ENCODE measurements around the gene CCR5.
A peak's percentile ranks its signal among the peaks of the same experiment; 100 is the strongest.

The CCR5 gene

DNA sequence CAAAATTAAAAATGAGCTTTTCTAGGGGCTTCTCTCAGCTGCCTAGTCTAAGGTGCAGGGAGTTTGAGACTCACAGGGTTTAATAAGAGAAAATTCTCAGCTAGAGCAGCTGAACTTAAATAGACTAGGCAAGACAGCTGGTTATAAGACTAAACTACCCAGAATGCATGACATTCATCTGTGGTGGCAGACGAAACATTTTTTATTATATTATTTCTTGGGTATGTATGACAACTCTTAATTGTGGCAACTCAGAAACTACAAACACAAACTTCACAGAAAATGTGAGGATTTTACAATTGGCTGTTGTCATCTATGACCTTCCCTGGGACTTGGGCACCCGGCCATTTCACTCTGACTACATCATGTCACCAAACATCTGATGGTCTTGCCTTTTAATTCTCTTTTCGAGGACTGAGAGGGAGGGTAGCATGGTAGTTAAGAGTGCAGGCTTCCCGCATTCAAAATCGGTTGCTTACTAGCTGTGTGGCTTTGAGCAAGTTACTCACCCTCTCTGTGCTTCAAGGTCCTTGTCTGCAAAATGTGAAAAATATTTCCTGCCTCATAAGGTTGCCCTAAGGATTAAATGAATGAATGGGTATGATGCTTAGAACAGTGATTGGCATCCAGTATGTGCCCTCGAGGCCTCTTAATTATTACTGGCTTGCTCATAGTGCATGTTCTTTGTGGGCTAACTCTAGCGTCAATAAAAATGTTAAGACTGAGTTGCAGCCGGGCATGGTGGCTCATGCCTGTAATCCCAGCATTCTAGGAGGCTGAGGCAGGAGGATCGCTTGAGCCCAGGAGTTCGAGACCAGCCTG is 984 bp downstream of the CCR5 start:
- DNase-seq (ENCODE audit: low spot score): no peak
- TF ChIP-seq, protein P1, sequence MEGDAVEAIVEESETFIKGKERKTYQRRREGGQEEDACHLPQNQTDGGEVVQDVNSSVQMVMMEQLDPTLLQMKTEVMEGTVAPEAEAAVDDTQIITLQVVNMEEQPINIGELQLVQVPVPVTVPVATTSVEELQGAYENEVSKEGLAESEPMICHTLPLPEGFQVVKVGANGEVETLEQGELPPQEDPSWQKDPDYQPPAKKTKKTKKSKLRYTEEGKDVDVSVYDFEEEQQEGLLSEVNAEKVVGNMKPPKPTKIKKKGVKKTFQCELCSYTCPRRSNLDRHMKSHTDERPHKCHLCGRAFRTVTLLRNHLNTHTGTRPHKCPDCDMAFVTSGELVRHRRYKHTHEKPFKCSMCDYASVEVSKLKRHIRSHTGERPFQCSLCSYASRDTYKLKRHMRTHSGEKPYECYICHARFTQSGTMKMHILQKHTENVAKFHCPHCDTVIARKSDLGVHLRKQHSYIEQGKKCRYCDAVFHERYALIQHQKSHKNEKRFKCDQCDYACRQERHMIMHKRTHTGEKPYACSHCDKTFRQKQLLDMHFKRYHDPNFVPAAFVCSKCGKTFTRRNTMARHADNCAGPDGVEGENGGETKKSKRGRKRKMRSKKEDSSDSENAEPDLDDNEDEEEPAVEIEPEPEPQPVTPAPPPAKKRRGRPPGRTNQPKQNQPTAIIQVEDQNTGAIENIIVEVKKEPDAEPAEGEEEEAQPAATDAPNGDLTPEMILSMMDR (IDR thresholded peaks at IDR 0.05; ENCODE audit: borderline replicate concordance, control extremely low read depth, extremely low read depth, insufficient read depth, missing control alignments): no peak
- in situ Hi-C loops (cut with MboI; ENCODE audit: low sequenced_read_pairs, unreplicated experiment): loop anchor here (5.0 to 10.0 kb wide), 3 partner anchors 154 to 427 kb away; partner anchors contain the start of gene CXCR6

DNA sequence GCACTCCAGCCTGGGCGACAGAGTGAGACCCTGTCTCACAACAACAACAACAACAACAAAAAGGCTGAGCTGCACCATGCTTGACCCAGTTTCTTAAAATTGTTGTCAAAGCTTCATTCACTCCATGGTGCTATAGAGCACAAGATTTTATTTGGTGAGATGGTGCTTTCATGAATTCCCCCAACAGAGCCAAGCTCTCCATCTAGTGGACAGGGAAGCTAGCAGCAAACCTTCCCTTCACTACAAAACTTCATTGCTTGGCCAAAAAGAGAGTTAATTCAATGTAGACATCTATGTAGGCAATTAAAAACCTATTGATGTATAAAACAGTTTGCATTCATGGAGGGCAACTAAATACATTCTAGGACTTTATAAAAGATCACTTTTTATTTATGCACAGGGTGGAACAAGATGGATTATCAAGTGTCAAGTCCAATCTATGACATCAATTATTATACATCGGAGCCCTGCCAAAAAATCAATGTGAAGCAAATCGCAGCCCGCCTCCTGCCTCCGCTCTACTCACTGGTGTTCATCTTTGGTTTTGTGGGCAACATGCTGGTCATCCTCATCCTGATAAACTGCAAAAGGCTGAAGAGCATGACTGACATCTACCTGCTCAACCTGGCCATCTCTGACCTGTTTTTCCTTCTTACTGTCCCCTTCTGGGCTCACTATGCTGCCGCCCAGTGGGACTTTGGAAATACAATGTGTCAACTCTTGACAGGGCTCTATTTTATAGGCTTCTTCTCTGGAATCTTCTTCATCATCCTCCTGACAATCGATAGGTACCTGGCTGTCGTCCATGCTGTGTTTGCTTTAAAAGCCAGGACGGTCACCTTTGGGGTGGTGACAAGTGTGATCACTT is 2.0 kb downstream of the CCR5 start:
- peak; percentile 38 for DNase-seq (ENCODE audit: low spot score)

DNA sequence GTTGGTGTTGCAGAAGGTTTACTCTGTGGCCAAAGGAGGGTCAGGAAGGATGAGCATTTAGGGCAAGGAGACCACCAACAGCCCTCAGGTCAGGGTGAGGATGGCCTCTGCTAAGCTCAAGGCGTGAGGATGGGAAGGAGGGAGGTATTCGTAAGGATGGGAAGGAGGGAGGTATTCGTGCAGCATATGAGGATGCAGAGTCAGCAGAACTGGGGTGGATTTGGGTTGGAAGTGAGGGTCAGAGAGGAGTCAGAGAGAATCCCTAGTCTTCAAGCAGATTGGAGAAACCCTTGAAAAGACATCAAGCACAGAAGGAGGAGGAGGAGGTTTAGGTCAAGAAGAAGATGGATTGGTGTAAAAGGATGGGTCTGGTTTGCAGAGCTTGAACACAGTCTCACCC is 4.0 kb downstream of the CCR5 start:
- TF ChIP-seq, protein P1 (IDR thresholded peaks at IDR 0.05; ENCODE audit: borderline replicate concordance, control extremely low read depth, extremely low read depth, insufficient read depth, missing control alignments): no peak
- in situ Hi-C loops (cut with MboI; ENCODE audit: low sequenced_read_pairs, unreplicated experiment): loop anchor here (5.0 to 10.0 kb wide), 3 partner anchors 157 to 430 kb away; partner anchors contain the start of gene CXCR6
- DNase-seq (ENCODE audit: low spot score): no peak

More for the DNA sequence above, 2.0 kb downstream of the CCR5 start:
- in situ Hi-C loops (cut with MboI; ENCODE audit: low sequenced_read_pairs, unreplicated experiment): loop anchor here (5.0 to 10.0 kb wide), 3 partner anchors 155 to 428 kb away; partner anchors contain the start of gene CXCR6
- TF ChIP-seq, protein P1 (IDR thresholded peaks at IDR 0.05; ENCODE audit: borderline replicate concordance, control extremely low read depth, extremely low read depth, insufficient read depth, missing control alignments): peak; percentile 68

DNA sequence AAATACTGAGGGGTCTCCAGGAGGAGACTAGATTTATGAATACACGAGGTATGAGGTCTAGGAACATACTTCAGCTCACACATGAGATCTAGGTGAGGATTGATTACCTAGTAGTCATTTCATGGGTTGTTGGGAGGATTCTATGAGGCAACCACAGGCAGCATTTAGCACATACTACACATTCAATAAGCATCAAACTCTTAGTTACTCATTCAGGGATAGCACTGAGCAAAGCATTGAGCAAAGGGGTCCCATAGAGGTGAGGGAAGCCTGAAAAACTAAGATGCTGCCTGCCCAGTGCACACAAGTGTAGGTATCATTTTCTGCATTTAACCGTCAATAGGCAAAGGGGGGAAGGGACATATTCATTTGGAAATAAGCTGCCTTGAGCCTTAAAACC is 4.5 kb downstream of the CCR5 start:
- TF ChIP-seq, protein P1 (IDR thresholded peaks at IDR 0.05; ENCODE audit: borderline replicate concordance, control extremely low read depth, extremely low read depth, insufficient read depth, missing control alignments): no peak
- in situ Hi-C loops (cut with MboI; ENCODE audit: low sequenced_read_pairs, unreplicated experiment): loop anchor here (10.0 kb wide), 2 partner anchors 290 to 430 kb away; partner anchors contain the start of gene CXCR6
- DNase-seq (ENCODE audit: low spot score): no peak

DNA sequence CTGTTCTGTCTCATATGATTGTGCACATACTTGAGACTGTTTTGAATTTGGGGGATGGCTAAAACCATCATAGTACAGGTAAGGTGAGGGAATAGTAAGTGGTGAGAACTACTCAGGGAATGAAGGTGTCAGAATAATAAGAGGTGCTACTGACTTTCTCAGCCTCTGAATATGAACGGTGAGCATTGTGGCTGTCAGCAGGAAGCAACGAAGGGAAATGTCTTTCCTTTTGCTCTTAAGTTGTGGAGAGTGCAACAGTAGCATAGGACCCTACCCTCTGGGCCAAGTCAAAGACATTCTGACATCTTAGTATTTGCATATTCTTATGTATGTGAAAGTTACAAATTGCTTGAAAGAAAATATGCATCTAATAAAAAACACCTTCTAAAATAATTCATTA is 5.1 kb downstream of the CCR5 start:
- no peak for DNase-seq (ENCODE audit: low spot score)
- TF ChIP-seq, protein P1 (IDR thresholded peaks at IDR 0.05; ENCODE audit: borderline replicate concordance, control extremely low read depth, extremely low read depth, insufficient read depth, missing control alignments): no peak
- in situ Hi-C loops (cut with MboI; ENCODE audit: low sequenced_read_pairs, unreplicated experiment): loop anchor here (10.0 kb wide), 2 partner anchors 291 to 431 kb away; partner anchors contain the start of gene CXCR6

DNA sequence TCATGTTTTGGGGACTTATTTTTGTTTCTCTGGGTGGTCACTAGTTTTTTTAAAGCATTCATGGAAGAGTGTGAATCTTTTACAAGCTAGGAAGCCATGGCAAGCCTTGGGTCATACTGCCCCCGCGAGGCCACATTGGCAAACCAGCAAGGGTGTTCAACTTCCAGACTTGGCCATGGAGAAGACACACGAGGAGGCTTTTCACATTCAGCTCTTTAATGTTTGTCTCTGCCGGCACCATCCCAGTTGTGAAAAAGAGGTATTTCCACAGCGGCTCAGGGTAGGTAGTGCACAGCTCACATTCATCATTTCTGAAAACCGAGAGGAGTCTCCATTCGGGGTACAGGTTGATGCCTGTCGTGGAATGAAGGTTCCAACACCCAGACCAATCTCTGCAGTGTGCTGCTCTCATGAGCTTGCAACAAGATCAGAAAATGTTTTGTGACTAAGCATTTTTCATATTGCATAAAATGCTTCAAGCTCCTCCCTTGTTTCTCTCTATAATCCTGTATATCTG is 7.7 kb downstream of the CCR5 start:
- TF ChIP-seq, protein P1 (IDR thresholded peaks at IDR 0.05; ENCODE audit: borderline replicate concordance, control extremely low read depth, extremely low read depth, insufficient read depth, missing control alignments): peak; percentile 68
- in situ Hi-C loops (cut with MboI; ENCODE audit: low sequenced_read_pairs, unreplicated experiment): loop anchor here (10.0 kb wide), 2 partner anchors 294 to 434 kb away; partner anchors contain the start of gene CXCR6
- DNase-seq (ENCODE audit: low spot score): peak; percentile 59
